KOPT-K1 (cell line): ENCODE measurements around the gene EGFL6.
A peak's percentile ranks its signal among the peaks of the same experiment; 100 is the strongest.
"Not testable (repeated sequence)": the region's sequence is repeated elsewhere in the genome, so short reads cannot be mapped to it uniquely, and the experiment has no call there.

Experiments
- H3K27ac ChIP-seq: fragments of 200-600 bp; sonication (generic); 2 replicates; pipeline ENCODE4 v1.5.1; 2016; ENCODE audit warnings: antibody characterized with exemption, mild to moderate bottlenecking, low read depth, low read length; ENCODE audit not compliant: poor library complexity, severe bottlenecking
- H3K36me3 ChIP-seq: fragments of 200-600 bp; sonication (generic); 2 replicates; pipeline ENCODE4 v1.5.1; 2017; ENCODE audit warnings: antibody characterized with exemption, mild to moderate bottlenecking, low read length, moderate library complexity; ENCODE audit not compliant: insufficient read depth
- H3K9me3 ChIP-seq: fragments of 200-600 bp; sonication (generic); 2 replicates; pipeline ENCODE4 v1.5.1; 2017; ENCODE audit warnings: antibody characterized with exemption, low read length, mild to moderate bottlenecking; ENCODE audit not compliant: insufficient read depth, poor library complexity, severe bottlenecking

The EGFL6 gene

GRCh38 chrX:13622401-13622964, 53.1 kb downstream of the EGFL6 start:
- H3K36me3 ChIP-seq = no peaks in the 10 kb centered on the region
- H3K27ac ChIP-seq = no peak overlapping the region
- H3K9me3 ChIP-seq = no peaks in the 10 kb centered on the region

GRCh38 chrX:13627306-13627705, 57.9 kb downstream of the EGFL6 start:
- Histone ChIP-seq H3K36me3 (no peaks in the 10 kb centered on the region), H3K9me3 (peaks cover 5% of the 10 kb centered on the region), H3K27ac (no peak overlapping the region)

GRCh38 chrX:13637224-13637623, 67.8 kb downstream of the EGFL6 start:
- not testable (repeated sequence) for H3K36me3 ChIP-seq, H3K9me3 ChIP-seq, H3K27ac ChIP-seq

- no peaks in the 10 kb centered on the region for H3K36me3 ChIP-seq
- H3K9me3 ChIP-seq = peaks cover 9% of the 10 kb centered on the region
- H3K27ac ChIP-seq = no peak overlapping the region
Measured at GRCh38 chrX:13638021-13638420, 68.6 kb downstream of the EGFL6 start.

GRCh38 chrX:13638826-13639225, 69.4 kb downstream of the EGFL6 start:
- H3K9me3 ChIP-seq = peaks cover 9% of the 10 kb centered on the region
- no peaks in the 10 kb centered on the region for H3K36me3 ChIP-seq
- H3K27ac ChIP-seq = no peak overlapping the region

- H3K27ac ChIP-seq, H3K36me3 ChIP-seq, H3K9me3 ChIP-seq: not testable (repeated sequence)
Measured at GRCh38 chrX:13641684-13642083, 72.3 kb downstream of the EGFL6 start.

GRCh38 chrX:13645464-13646153, 76.2 kb downstream of the EGFL6 start:
- no peaks in the 10 kb centered on the region for H3K9me3 ChIP-seq
- H3K27ac ChIP-seq = no peak overlapping the region
- H3K36me3 ChIP-seq = no peaks in the 10 kb centered on the region

- H3K9me3 ChIP-seq = no peaks in the 10 kb centered on the region
- H3K36me3 ChIP-seq = no peaks in the 10 kb centered on the region
- no peak overlapping the region for H3K27ac ChIP-seq
Measured at GRCh38 chrX:13646154-13646549, 76.8 kb downstream of the EGFL6 start.

GRCh38 chrX:13647709-13648212, 78.4 kb downstream of the EGFL6 start:
- Histone ChIP-seq H3K36me3 (no peaks in the 10 kb centered on the region), H3K9me3 (no peaks in the 10 kb centered on the region), H3K27ac (no peak overlapping the region)

GRCh38 chrX:13648336-13648735, 78.9 kb downstream of the EGFL6 start:
- H3K27ac ChIP-seq, H3K36me3 ChIP-seq, H3K9me3 ChIP-seq: not testable (repeated sequence)

GRCh38 chrX:13649838-13650237, 80.4 kb downstream of the EGFL6 start:
- H3K9me3 ChIP-seq = no peaks in the 10 kb centered on the region
- no peak overlapping the region for H3K27ac ChIP-seq
- H3K36me3 ChIP-seq = no peaks in the 10 kb centered on the region

GRCh38 chrX:13650318-13650717, 80.9 kb downstream of the EGFL6 start:
- Histone ChIP-seq H3K27ac (no peak overlapping the region), H3K36me3 (no peaks in the 10 kb centered on the region), H3K9me3 (no peaks in the 10 kb centered on the region)

GRCh38 chrX:13651150-13651549, 81.7 kb downstream of the EGFL6 start:
- H3K27ac ChIP-seq = no peak overlapping the region
- no peaks in the 10 kb centered on the region for H3K36me3 ChIP-seq
- H3K9me3 ChIP-seq = no peaks in the 10 kb centered on the region

GRCh38 chrX:13652287-13652793, 82.9 kb downstream of the EGFL6 start:
- H3K27ac ChIP-seq = peak overlapping the region; percentile 81
- H3K36me3 ChIP-seq = no peaks in the 10 kb centered on the region
- H3K9me3 ChIP-seq = no peaks in the 10 kb centered on the region

GRCh38 chrX:13652850-13653693, 83.7 kb downstream of the EGFL6 start, which contains the start of gene TCEANC:
TCEANC (plus strand) TSS chrX:13653141; CDS start chrX:13662509, 9,368 bp downstream.
- H3K27ac ChIP-seq = peak within 1 kb of the TSS; percentile 81
- H3K9me3 ChIP-seq = no peaks in the 10 kb centered on the region
- no peaks in the 10 kb centered on the region for H3K36me3 ChIP-seq
